Neuronal stem cell (in vitro differentiated cells): ENCODE results near the gene ADAM8.

Experiments used
- DNase-seq: peaks from one replicate; pipeline ENCODE4 v3.0.0-alpha.2; 2013; ENCODE audit warnings: low spot score
- H2AFZ ChIP-seq: one replicate; pipeline ENCODE4 v1.6.1; 2013; ENCODE audit warnings: mild to moderate bottlenecking, low read length, inconsistent platforms
- H2AK5ac ChIP-seq: 2 replicates; pipeline ENCODE4 v1.6.1; 2013; ENCODE audit warnings: low read depth, mild to moderate bottlenecking, inconsistent platforms, low read length, moderate library complexity, mixed read lengths
- H2BK120ac ChIP-seq: 2 replicates; pipeline ENCODE4 v1.6.1; 2013; ENCODE audit warnings: low read depth, mild to moderate bottlenecking, inconsistent platforms, low read length, moderate library complexity, mixed read lengths
- H2BK12ac ChIP-seq: one replicate; pipeline ENCODE4 v1.6.1; 2013; ENCODE audit warnings: low read length, inconsistent platforms
- H2BK15ac ChIP-seq: 2 replicates; pipeline ENCODE4 v1.6.1; 2013; ENCODE audit warnings: mild to moderate bottlenecking, low read length, inconsistent platforms, mixed read lengths
- H2BK5ac ChIP-seq: one replicate; pipeline ENCODE4 v1.6.1; 2013; ENCODE audit warnings: inconsistent platforms, mild to moderate bottlenecking, low read length, moderate library complexity
- H3K14ac ChIP-seq: one replicate; pipeline ENCODE4 v1.6.1; 2013; ENCODE audit warnings: low read length, inconsistent platforms
- H3K18ac ChIP-seq: 2 replicates; pipeline ENCODE4 v1.6.1; 2013; ENCODE audit warnings: low read length, inconsistent platforms
- H3K23ac ChIP-seq: 2 replicates; pipeline ENCODE4 v1.6.1; 2013; ENCODE audit warnings: low read depth, mild to moderate bottlenecking, mixed read lengths, low read length, inconsistent platforms; ENCODE audit not compliant: poor library complexity
- H3K27ac ChIP-seq: replicated peaks from 3 replicates; pipeline ENCODE4 v1.5.1; 2013; ENCODE audit warnings: low read length, inconsistent platforms
- H3K27me3 ChIP-seq, 3 experiments: 2 replicates each; pipeline ENCODE4 v1.6.1; 2013; ENCODE audit warnings: low read length in 3 of 3, mild to moderate bottlenecking in 2 of 3, inconsistent platforms in 1 of 3, low read depth in 1 of 3, mixed read lengths in 1 of 3, moderate library complexity in 1 of 3; ENCODE audit not compliant: control insufficient read depth in 3 of 3, insufficient read depth in 3 of 3
- H3K36me3 ChIP-seq, 2 donors: replicated peaks in 1 of 2; 2 replicates each; pipeline ENCODE4 v1.6.1; 2013; ENCODE audit warnings: low read length in 2 of 2; ENCODE audit not compliant: control insufficient read depth in 2 of 2, insufficient read depth in 2 of 2
- H3K4ac ChIP-seq: 2 replicates; pipeline ENCODE4 v1.6.1; 2013; ENCODE audit warnings: inconsistent platforms, mild to moderate bottlenecking, low read length, moderate library complexity
- H3K4me1 ChIP-seq, 2 donors: 1 replicate in 1 of 2; 2 replicates in 1 of 2; pipeline ENCODE4 v1.6.1; 2013; ENCODE audit warnings: low read length in 2 of 2, low read depth in 1 of 2; ENCODE audit not compliant: control insufficient read depth in 2 of 2, insufficient read depth in 1 of 2
- H3K4me2 ChIP-seq: one replicate; pipeline ENCODE4 v1.6.1; 2013; ENCODE audit warnings: mild to moderate bottlenecking, low read length, inconsistent platforms; ENCODE audit not compliant: insufficient read depth, poor library complexity, severe bottlenecking
- H3K4me3 ChIP-seq, 2 donors: 2 replicates each; pipeline ENCODE4 v1.5.1; 2013; ENCODE audit warnings: low read length in 2 of 2, mild to moderate bottlenecking in 2 of 2, inconsistent platforms in 1 of 2, moderate library complexity in 1 of 2
- H3K79me1 ChIP-seq: one replicate; pipeline ENCODE4 v1.6.1; 2013; ENCODE audit warnings: low read depth, mild to moderate bottlenecking, inconsistent platforms, low read length, moderate library complexity
- H3K9ac ChIP-seq: one replicate; pipeline ENCODE4 v1.6.1; 2013; ENCODE audit warnings: mild to moderate bottlenecking, low read depth, low read length, inconsistent platforms; ENCODE audit not compliant: poor library complexity
- H3K9me3 ChIP-seq, 2 donors: replicated peaks in 1 of 2; 2 replicates each; pipeline versions ENCODE3 to v1.6.1; 2013; ENCODE audit warnings: low read length in 2 of 2, mild to moderate bottlenecking in 2 of 2, inconsistent platforms in 1 of 2, low read depth in 1 of 2, mixed read lengths in 1 of 2, moderate library complexity in 1 of 2; ENCODE audit not compliant: control insufficient read depth in 2 of 2, insufficient read depth in 1 of 2
- H4K8ac ChIP-seq: one replicate; pipeline ENCODE4 v1.6.1; 2013; ENCODE audit warnings: low read depth, mild to moderate bottlenecking, inconsistent platforms, low read length, moderate library complexity
- H4K91ac ChIP-seq: one replicate; pipeline ENCODE4 v1.6.1; 2013; ENCODE audit warnings: low read length, low read depth, mild to moderate bottlenecking, inconsistent platforms; ENCODE audit not compliant: poor library complexity
- WGBS, 2 donors: extraction: QIAGEN DNeasy Blood & Tissue Kit; methylation state at CpG; one replicate each; pipeline ENCODE4 v1.1.7; 2013; ENCODE audit warnings: missing lambda C conversion rate in 2 of 2, mixed read lengths in 1 of 2; ENCODE audit not compliant: insufficient read length in 2 of 2, insufficient replicate concordance in 1 of 2; ENCODE audit errors: extremely low coverage in 2 of 2; 5-methylcytosine and 5-hydroxymethylcytosine counted together

ADAM8 gene

DNA sequence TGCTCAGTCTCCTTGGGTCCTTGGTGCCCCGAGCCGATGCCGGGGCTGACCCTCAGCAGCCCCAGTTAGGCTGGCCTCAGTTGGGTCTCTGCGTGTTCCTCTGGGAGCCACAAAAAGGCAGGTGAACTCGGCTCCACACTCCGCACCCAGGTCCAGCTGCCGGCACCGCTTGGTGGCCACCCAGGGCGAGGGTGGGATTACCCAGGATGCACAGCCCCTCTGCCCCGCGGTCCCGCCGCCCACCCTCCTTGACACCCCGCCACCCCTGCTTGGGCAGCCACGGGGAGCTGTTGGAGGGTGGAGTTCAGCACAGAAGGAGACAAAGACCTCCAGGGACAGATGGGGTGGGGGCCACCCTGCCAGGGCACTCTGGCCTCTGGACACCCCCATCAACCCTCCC lies 21.3 kb downstream of the ADAM8 start:
- Histone ChIP-seq H3K9me3 (no peaks in the 10 kb centered on the region), H4K8ac (no peak overlapping the region), H3K4me2 (no peak overlapping the region), H3K27me3 (peaks cover 0 to 38% (median 0%) of the 10 kb centered on the region in 3 experiments), H3K9ac (peak overlapping the region; percentile 55), H4K91ac (no peak overlapping the region), H3K27ac (no peak overlapping the region), H2BK5ac (no peak overlapping the region), H2BK15ac (peak overlapping the region; percentile 58), H3K14ac (no peak overlapping the region), H2AK5ac (peak overlapping the region; percentile 86), H3K4me1 (peaks cover 13 to 21% of the 10 kb centered on the region in 2 donors), H2BK12ac (peak overlapping the region; percentile 41), H2BK120ac (peak overlapping the region; percentile 93), H3K23ac (no peak overlapping the region), H3K36me3 (no peaks in the 10 kb centered on the region), H3K4ac (no peak overlapping the region), H3K18ac (peak overlapping the region; percentile 66), H3K79me1 (peaks cover 1% of the 10 kb centered on the region), H2AFZ (no peak overlapping the region), H3K4me3 (no peak overlapping the region)
- no CpG with 5 or more reads among the region's 15 CpGs for WGBS, 2 donors
- no peak for DNase-seq

DNA sequence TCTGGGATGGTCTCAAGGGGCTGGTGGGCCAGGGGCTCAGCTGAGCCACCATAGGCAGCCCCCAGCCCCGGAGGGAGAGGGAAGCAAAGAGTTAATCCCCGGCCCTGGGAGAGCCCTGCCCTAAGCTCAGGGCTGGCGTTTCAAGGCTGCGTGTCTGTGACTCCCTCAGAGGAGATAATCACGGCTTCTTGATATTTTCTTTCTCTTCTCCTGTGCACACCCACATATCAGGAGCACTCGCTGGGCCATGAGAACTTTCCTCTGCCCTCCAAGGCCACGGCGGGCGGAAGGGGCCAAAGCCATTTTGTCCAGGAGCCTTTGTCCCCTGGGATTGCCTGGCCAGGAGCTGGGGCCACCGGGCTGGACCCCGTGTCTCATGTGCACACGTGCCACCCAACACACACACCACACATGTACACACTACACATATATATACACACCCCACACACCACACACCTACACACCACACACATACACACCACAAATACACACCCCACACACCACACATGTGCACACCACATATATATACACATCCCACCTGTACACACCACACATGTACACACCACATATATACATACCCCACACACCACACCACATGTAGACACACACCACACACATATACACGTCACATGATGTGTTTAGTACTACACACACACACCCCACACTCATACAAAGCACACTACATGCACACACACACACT lies 22.1 kb downstream of the ADAM8 start:
- no peak overlapping the region for H3K4me2 ChIP-seq
- peak overlapping the region; percentile 59 for H3K18ac ChIP-seq
- H3K27ac ChIP-seq = no peak overlapping the region
- H3K4me1 ChIP-seq = peaks cover 13 to 24% of the 10 kb centered on the region in 2 donors
- WGBS, 2 donors = no CpG with 5 or more reads among the region's 13 CpGs
- peak overlapping the region; percentile 44 for H3K9ac ChIP-seq
- peak overlapping the region; percentile 93 for H2BK120ac ChIP-seq
- H2BK12ac ChIP-seq = no peak overlapping the region
- peak overlapping the region; percentile 23 for H4K8ac ChIP-seq
- no peak for DNase-seq
- peak overlapping the region; percentile 71 for H3K14ac ChIP-seq
- peak overlapping the region; percentile 24 for H2AFZ ChIP-seq
- H2BK15ac ChIP-seq = peak overlapping the region; percentile 85
- peak overlapping the region; percentile 66 for H2BK5ac ChIP-seq
- no peak overlapping the region for H3K4me3 ChIP-seq
- H3K27me3 ChIP-seq = peaks cover 0 to 38% (median 0%) of the 10 kb centered on the region in 3 experiments
- no peak overlapping the region for H3K23ac ChIP-seq
- peaks cover 1% of the 10 kb centered on the region for H3K79me1 ChIP-seq
- H2AK5ac ChIP-seq = peak overlapping the region; percentile 86
- H4K91ac ChIP-seq = no peak overlapping the region
- H3K36me3 ChIP-seq = no peaks in the 10 kb centered on the region
- no peaks in the 10 kb centered on the region for H3K9me3 ChIP-seq
- H3K4ac ChIP-seq = no peak overlapping the region

DNA sequence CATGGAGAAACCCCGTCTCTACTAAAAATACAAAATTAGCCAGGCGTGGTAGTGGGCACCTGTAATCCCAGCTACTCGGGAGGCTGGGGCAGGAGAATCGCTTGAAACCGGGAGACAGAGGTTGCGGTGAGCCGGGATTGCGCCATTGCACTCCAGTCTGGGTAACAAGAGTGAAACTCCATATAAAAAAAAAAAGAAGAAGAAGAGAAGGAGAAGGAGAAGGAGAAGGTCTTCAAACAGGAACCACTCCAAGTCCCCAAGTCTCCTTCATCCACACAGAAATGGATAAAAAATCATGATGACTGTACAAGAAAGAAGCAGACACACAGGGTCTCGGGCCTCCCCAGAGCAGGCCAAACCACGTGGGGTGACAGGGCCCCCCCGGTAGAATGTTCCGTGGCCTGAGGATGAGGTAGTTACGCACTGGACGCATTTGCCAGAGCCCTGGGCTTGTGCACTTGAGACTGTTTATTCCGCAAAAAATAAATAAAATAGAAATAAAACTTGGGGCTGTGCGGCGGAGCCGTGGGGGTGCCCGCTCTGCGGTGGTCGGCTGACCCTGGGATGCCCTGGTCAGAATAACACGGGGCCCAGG lies 23.2 kb downstream of the ADAM8 start:
- Histone ChIP-seq H3K27me3 (peaks cover 0 to 37% (median 0%) of the 10 kb centered on the region in 3 experiments), H4K91ac (no peak overlapping the region), H3K4me2 (no peak overlapping the region), H2BK15ac (no peak overlapping the region), H2AFZ (no peak overlapping the region), H3K4me1 (peaks cover 13 to 22% of the 10 kb centered on the region in 2 donors), H3K14ac (no peak overlapping the region), H3K27ac (no peak overlapping the region), H2BK12ac (no peak overlapping the region), H3K36me3 (no peaks in the 10 kb centered on the region), H3K9me3 (no peaks in the 10 kb centered on the region), H2BK120ac (no peak overlapping the region), H3K79me1 (peaks cover 1% of the 10 kb centered on the region), H2AK5ac (no peak overlapping the region), H3K18ac (no peak overlapping the region), H3K23ac (no peak overlapping the region), H2BK5ac (no peak overlapping the region), H3K4me3 (no peak overlapping the region), H4K8ac (no peak overlapping the region), H3K4ac (no peak overlapping the region), H3K9ac (no peak overlapping the region)
- DNase-seq = no peak
- no CpG with 5 or more reads among the region's 22 CpGs for WGBS, 2 donors

- Histone ChIP-seq H3K18ac (no peak overlapping the region), H3K9ac (no peak overlapping the region)
- WGBS, 2 donors = no CpG with 5 or more reads among the region's 12 CpGs
Observed at GRCh38 chr10:133252223-133252552, 24.5 kb downstream of the ADAM8 start.

More at GRCh38 chr10:133252223-133252552, 24.5 kb downstream of the ADAM8 start:
- no peak for DNase-seq
- Histone ChIP-seq H4K91ac (no peak overlapping the region), H3K36me3 (no peaks in the 10 kb centered on the region), H3K9me3 (no peaks in the 10 kb centered on the region), H3K27me3 (peaks cover 0 to 31% (median 0%) of the 10 kb centered on the region in 3 experiments), H2AK5ac (peak overlapping the region; percentile 81), H3K14ac (no peak overlapping the region), H2AFZ (no peak overlapping the region), H3K4me3 (no peak overlapping the region), H3K23ac (peak overlapping the region; percentile 52), H2BK15ac (peak overlapping the region; percentile 58), H2BK5ac (peak overlapping the region; percentile 39), H3K27ac (no peak overlapping the region), H3K79me1 (peaks cover 1% of the 10 kb centered on the region), H2BK12ac (no peak overlapping the region), H3K4me1 (peaks cover 9 to 26% of the 10 kb centered on the region in 2 donors), H3K4me2 (no peak overlapping the region), H3K4ac (no peak overlapping the region), H2BK120ac (no peak overlapping the region), H4K8ac (no peak overlapping the region)
